SK-N-SH (cell line): Measurements from ENCODE around the gene VDAC1. TPM values are rescaled to one million over a fixed set of nuclear protein-coding genes. Genes with fewer than 3 reads are reported as not detected.

Source experiments
- CTCF ChIA-PET: fragments of 300-600, 350-600 bp; formaldehyde crosslinking; extraction: SDS; loops from one replicate; lab custom pipeline; 2021; lab: Yijun Ruan, JAX
- POLR2A ChIA-PET: fragments of 350-600 bp; sonication (Branson Sonifier 250); formaldehyde crosslinking; extraction: SDS; loops from one replicate; lab custom pipeline; 2020; ENCODE audit warnings: antibody characterized with exemption, inconsistent platforms; lab: Yijun Ruan, JAX
- DNase-seq: peaks from one replicate; pipeline ENCODE4 v3.0.0; 2012
- H2AFZ ChIP-seq: fragments of 200-600 bp; sonication (generic); 2 replicates; pipeline ENCODE4 v1.8.1; 2016; ENCODE audit warnings: antibody characterized with exemption, mild to moderate bottlenecking, low read depth
- H3F3A ChIP-seq: fragments of 200-600 bp; sonication (generic); replicated peaks from 2 replicates; pipeline ENCODE3; 2016; ENCODE audit warnings: antibody characterized with exemption, mild to moderate bottlenecking; ENCODE audit not compliant: insufficient read depth
- H3K27ac ChIP-seq, 2 experiments: fragments of 200-500 bp in 1 of 2; fragments of 200-600 bp in 1 of 2; sonication (Bioruptor generic) in 1 of 2; sonication (generic), shearing (Covaris generic) in 1 of 2; 2 replicates each; pipeline versions ENCODE4 v1.5.1 to v1.6.1; 2014 to 2016; ENCODE audit warnings: low read depth in 2 of 2, inconsistent platforms in 1 of 2, low read length in 1 of 2, mild to moderate bottlenecking in 1 of 2, mixed read lengths in 1 of 2
- H3K27me3 ChIP-seq: fragments of 200-600 bp; sonication (generic), shearing (Covaris generic); 2 replicates; pipeline ENCODE4 v1.6.1; 2016; ENCODE audit warnings: mixed run types; ENCODE audit not compliant: insufficient read depth
- H3K36me3 ChIP-seq, 2 experiments: fragments of 200-500 bp in 1 of 2; fragments of 200-600 bp in 1 of 2; sonication (Bioruptor generic) in 1 of 2; sonication (generic) in 1 of 2; replicated peaks in 1 of 2; 2 replicates each; pipeline versions ENCODE3 to v1.5.1; 2014 to 2016; ENCODE audit warnings: low read length in 1 of 2, mild to moderate bottlenecking in 1 of 2; ENCODE audit not compliant: insufficient read depth in 2 of 2, control insufficient read depth in 1 of 2
- H3K4me1 ChIP-seq, 2 experiments: fragments of 200-500 bp in 1 of 2; fragments of 200-600 bp in 1 of 2; sonication (Bioruptor generic) in 1 of 2; sonication (generic), shearing (Covaris generic) in 1 of 2; 2 replicates each; pipeline versions ENCODE4 v1.5.1 to v1.6.1; 2014 to 2016; ENCODE audit warnings: low read depth in 1 of 2, low read length in 1 of 2, mixed run types in 1 of 2; ENCODE audit not compliant: insufficient read depth in 2 of 2, control insufficient read depth in 1 of 2
- H3K4me2 ChIP-seq: fragments of 200-600 bp; sonication (generic), shearing (Covaris generic); 2 replicates; pipeline ENCODE4 v1.6.1; 2017; ENCODE audit warnings: mixed run types
- H3K4me3 ChIP-seq, 2 experiments: fragments of 200-500 bp in 1 of 2; fragments of 200-600 bp in 1 of 2; sonication (Bioruptor generic) in 1 of 2; sonication (generic), shearing (Covaris generic) in 1 of 2; 2 replicates each; pipeline versions ENCODE4 v1.5.1 to v1.8.1; 2014 to 2016; ENCODE audit warnings: low read depth in 2 of 2, inconsistent platforms in 1 of 2, low read length in 1 of 2, mild to moderate bottlenecking in 1 of 2, mixed read lengths in 1 of 2, moderate library complexity in 1 of 2
- H3K79me2 ChIP-seq: fragments of 200-600 bp; sonication (generic); 2 replicates; pipeline ENCODE4 v1.8.1; 2017; ENCODE audit warnings: mild to moderate bottlenecking; ENCODE audit not compliant: insufficient read depth
- H3K9ac ChIP-seq: fragments of 200-600 bp; sonication (generic); 2 replicates; pipeline ENCODE4 v1.6.1; 2017; ENCODE audit warnings: mixed run types
- H3K9me2 ChIP-seq: fragments of 200-600 bp; sonication (generic); 2 replicates; pipeline ENCODE4 v1.6.1; 2017; ENCODE audit warnings: mixed run types
- H3K9me3 ChIP-seq: fragments of 200-600 bp; sonication (generic); 2 replicates; pipeline ENCODE4 v1.6.1; 2017; ENCODE audit warnings: mixed run types, mild to moderate bottlenecking, moderate library complexity
- H4K20me1 ChIP-seq: fragments of 200-600 bp; sonication (generic); 2 replicates; pipeline ENCODE4 v1.6.1; 2017; ENCODE audit warnings: mild to moderate bottlenecking, mixed run types; ENCODE audit not compliant: insufficient read depth
- CHD2 ChIP-seq: fragments of 150-350 bp; IDR thresholded peaks from 2 replicates; pipeline ENCODE4 v1.6.1; 2018; ENCODE audit warnings: low read length; ENCODE audit not compliant: partially characterized antibody
- EP300 ChIP-seq, 2 experiments: IDR thresholded peaks; 2 replicates each; pipeline versions ENCODE4 v1.4.0 to v1.6.1; 2012; ENCODE audit warnings: borderline replicate concordance in 1 of 2, low read depth in 1 of 2, low read length in 1 of 2
- FOXJ3 ChIP-seq: sonication (generic); formaldehyde crosslinking; IDR thresholded peaks from 2 replicates; pipeline ENCODE4 v1.5.1; 2020; ENCODE audit warnings: mild to moderate bottlenecking, missing genetic modification reagents
- GATA2 ChIP-seq: sonication (generic); formaldehyde crosslinking; IDR thresholded peaks from 2 replicates; pipeline ENCODE4 v1.5.0; 2020; ENCODE audit warnings: mild to moderate bottlenecking, missing genetic modification reagents
- JUND ChIP-seq: IDR thresholded peaks from 2 replicates; pipeline ENCODE4 v1.4.0; 2012
- NFIC ChIP-seq: IDR thresholded peaks from 2 replicates; pipeline ENCODE4 v1.4.0; 2012; ENCODE audit warnings: borderline replicate concordance
- NRF1 ChIP-seq: IDR thresholded peaks from 2 replicates; pipeline ENCODE4 v1.6.1; 2012; ENCODE audit warnings: low read depth, mild to moderate bottlenecking, low read length
- POLR2AphosphoS5 ChIP-seq: IDR thresholded peaks from 2 replicates; pipeline ENCODE4 v1.6.1; 2012; ENCODE audit warnings: low read depth, low read length
- TEAD4 ChIP-seq: IDR thresholded peaks from 2 replicates; pipeline ENCODE4 v1.4.0; 2012; ENCODE audit warnings: mild to moderate bottlenecking, borderline replicate concordance; ENCODE audit not compliant: insufficient read depth
- WGBS: methylation state at CpG from one replicate; pipeline ENCODE4 v1.1.6; 2017; ENCODE audit warnings: low lambda C conversion rate; 5-methylcytosine and 5-hydroxymethylcytosine counted together
- polyA plus RNA-seq, 3 experiments: library from polyadenylated mRNA; depleted of rRNA; stranded (reverse); fragments of >200 nt; gene quantifications; 2 replicates each; pipeline ENCODE4 v1.2.3, GENCODE V29; 2012
- TF ChIP-seq, protein P1 (sequence below): IDR thresholded peaks from 2 replicates; pipeline ENCODE4 v1.4.0; 2012; ENCODE audit warnings: low read depth, borderline replicate concordance
- TF ChIP-seq, protein P2 (sequence below): IDR thresholded peaks from 2 replicates; pipeline ENCODE4 v1.6.1; 2012; ENCODE audit warnings: mild to moderate bottlenecking, low read depth, low read length, moderate library complexity
- TF ChIP-seq, protein P3 (sequence below): fragments of 150-350 bp; IDR thresholded peaks from 2 replicates; pipeline ENCODE4 v1.6.1; 2016; ENCODE audit warnings: mild to moderate bottlenecking, low read depth, low read length
- TF ChIP-seq, protein P4 (sequence below): fragments of 200-600 bp; sonication (generic); IDR thresholded peaks from 2 replicates; pipeline ENCODE4 v1.6.1; 2017; ENCODE audit warnings: antibody characterized with exemption, mild to moderate bottlenecking, moderate library complexity

The VDAC1 gene
- polyA plus RNA-seq, 1 of the 3 experiments (the other 2 are of a cell fraction): 166 TPM

DNA sequence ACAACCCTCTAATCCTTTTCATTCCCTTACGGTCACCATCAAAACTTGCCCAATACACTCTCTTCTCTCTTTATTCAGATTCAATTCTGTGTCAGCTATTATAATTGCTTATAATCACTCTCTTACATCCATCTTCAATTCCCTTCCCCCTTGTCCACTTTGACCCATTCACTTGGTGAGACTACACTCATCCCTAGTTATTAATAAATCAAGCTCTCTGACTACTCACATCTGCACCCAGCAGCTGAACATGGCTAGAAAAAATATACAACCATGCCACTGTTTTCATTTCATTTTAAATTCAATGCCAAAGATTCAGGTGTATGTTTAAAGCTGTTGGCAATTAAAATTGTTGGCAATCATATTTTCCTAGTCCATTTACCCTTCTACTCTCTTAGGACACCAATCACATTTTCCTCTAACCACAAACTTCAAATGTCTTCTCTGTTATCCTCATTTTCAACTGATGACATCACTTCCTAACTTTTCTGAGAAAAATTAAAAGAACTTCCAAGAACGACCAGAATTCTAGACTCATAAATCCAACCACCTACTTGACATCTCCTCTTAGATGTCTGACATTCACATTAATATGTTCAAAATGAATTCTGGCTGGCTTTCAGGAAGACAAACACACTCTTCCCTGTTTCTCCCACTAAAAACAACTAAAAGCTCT, 41.8 kb downstream of the VDAC1 start (continued):
- TF ChIP-seq, protein P1, sequence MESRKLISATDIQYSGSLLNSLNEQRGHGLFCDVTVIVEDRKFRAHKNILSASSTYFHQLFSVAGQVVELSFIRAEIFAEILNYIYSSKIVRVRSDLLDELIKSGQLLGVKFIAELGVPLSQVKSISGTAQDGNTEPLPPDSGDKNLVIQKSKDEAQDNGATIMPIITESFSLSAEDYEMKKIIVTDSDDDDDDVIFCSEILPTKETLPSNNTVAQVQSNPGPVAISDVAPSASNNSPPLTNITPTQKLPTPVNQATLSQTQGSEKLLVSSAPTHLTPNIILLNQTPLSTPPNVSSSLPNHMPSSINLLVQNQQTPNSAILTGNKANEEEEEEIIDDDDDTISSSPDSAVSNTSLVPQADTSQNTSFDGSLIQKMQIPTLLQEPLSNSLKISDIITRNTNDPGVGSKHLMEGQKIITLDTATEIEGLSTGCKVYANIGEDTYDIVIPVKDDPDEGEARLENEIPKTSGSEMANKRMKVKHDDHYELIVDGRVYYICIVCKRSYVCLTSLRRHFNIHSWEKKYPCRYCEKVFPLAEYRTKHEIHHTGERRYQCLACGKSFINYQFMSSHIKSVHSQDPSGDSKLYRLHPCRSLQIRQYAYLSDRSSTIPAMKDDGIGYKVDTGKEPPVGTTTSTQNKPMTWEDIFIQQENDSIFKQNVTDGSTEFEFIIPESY: no peak
- no peak for TF ChIP-seq EP300 (IDR thresholded peaks at IDR 0.05; ENCODE audit: borderline replicate concordance in 1 of 2, low read depth in 1 of 2, low read length in 1 of 2)
- TF ChIP-seq, protein P2, sequence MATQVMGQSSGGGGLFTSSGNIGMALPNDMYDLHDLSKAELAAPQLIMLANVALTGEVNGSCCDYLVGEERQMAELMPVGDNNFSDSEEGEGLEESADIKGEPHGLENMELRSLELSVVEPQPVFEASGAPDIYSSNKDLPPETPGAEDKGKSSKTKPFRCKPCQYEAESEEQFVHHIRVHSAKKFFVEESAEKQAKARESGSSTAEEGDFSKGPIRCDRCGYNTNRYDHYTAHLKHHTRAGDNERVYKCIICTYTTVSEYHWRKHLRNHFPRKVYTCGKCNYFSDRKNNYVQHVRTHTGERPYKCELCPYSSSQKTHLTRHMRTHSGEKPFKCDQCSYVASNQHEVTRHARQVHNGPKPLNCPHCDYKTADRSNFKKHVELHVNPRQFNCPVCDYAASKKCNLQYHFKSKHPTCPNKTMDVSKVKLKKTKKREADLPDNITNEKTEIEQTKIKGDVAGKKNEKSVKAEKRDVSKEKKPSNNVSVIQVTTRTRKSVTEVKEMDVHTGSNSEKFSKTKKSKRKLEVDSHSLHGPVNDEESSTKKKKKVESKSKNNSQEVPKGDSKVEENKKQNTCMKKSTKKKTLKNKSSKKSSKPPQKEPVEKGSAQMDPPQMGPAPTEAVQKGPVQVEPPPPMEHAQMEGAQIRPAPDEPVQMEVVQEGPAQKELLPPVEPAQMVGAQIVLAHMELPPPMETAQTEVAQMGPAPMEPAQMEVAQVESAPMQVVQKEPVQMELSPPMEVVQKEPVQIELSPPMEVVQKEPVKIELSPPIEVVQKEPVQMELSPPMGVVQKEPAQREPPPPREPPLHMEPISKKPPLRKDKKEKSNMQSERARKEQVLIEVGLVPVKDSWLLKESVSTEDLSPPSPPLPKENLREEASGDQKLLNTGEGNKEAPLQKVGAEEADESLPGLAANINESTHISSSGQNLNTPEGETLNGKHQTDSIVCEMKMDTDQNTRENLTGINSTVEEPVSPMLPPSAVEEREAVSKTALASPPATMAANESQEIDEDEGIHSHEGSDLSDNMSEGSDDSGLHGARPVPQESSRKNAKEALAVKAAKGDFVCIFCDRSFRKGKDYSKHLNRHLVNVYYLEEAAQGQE: no peak
- no peak for TF ChIP-seq TEAD4
- TF ChIP-seq, protein P3, sequence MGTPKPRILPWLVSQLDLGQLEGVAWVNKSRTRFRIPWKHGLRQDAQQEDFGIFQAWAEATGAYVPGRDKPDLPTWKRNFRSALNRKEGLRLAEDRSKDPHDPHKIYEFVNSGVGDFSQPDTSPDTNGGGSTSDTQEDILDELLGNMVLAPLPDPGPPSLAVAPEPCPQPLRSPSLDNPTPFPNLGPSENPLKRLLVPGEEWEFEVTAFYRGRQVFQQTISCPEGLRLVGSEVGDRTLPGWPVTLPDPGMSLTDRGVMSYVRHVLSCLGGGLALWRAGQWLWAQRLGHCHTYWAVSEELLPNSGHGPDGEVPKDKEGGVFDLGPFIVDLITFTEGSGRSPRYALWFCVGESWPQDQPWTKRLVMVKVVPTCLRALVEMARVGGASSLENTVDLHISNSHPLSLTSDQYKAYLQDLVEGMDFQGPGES: no peak
- no peak for TF ChIP-seq GATA2 (CRISPR knock-in tag)
- peak; percentile 17; the same call in 1 of the 2 replicates for TF ChIP-seq JUND
- TF ChIP-seq, all 33 proteins: peak for 3

DNA sequence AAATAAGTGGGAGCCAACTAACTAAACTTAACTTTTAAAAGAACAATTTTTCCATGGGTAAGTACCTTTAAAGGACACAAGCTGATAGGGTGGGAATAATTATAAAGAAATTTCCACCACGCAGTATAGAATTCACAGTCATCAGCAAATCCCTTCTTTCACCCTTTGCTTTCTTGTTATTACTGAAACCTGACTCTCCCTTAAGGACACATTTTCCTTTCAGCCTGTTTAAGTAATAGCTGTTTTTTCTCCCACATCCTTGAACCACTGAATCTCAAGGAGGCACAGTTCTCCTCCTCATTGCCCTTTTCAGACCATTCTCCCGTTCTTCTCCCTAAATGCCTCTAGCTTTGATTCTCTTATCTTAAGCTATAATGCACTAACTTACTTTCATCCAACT, 42.6 kb downstream of the VDAC1 start:
- peaks cover 86% of the 10 kb centered on the region for H3K79me2 ChIP-seq

More for the DNA sequence above, 42.6 kb downstream of the VDAC1 start:
- H3K9me3 ChIP-seq: peaks cover 3% of the 10 kb centered on the region; the same call in 1 of the 2 replicates
- no peak overlapping the region for H3K9ac ChIP-seq
- ChIA-PET CTCF (interaction anchor here (1.4 to 1.9 kb wide), 2 partner anchors 17 kb away, joined by 6 to 11 read pairs; no protein-coding TSS in a partner anchor), POLR2A (no interaction called here)
- TF ChIP-seq POLR2AphosphoS5: no peak
- TF ChIP-seq CHD2: no peak
- no peak for TF ChIP-seq NFIC
- TF ChIP-seq NRF1: no peak
- TF ChIP-seq, protein P4, sequence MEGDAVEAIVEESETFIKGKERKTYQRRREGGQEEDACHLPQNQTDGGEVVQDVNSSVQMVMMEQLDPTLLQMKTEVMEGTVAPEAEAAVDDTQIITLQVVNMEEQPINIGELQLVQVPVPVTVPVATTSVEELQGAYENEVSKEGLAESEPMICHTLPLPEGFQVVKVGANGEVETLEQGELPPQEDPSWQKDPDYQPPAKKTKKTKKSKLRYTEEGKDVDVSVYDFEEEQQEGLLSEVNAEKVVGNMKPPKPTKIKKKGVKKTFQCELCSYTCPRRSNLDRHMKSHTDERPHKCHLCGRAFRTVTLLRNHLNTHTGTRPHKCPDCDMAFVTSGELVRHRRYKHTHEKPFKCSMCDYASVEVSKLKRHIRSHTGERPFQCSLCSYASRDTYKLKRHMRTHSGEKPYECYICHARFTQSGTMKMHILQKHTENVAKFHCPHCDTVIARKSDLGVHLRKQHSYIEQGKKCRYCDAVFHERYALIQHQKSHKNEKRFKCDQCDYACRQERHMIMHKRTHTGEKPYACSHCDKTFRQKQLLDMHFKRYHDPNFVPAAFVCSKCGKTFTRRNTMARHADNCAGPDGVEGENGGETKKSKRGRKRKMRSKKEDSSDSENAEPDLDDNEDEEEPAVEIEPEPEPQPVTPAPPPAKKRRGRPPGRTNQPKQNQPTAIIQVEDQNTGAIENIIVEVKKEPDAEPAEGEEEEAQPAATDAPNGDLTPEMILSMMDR: no peak
- no peak for TF ChIP-seq FOXJ3
- H3K4me3 ChIP-seq: no peak overlapping the region
- H4K20me1 ChIP-seq: peaks cover 11% of the 10 kb centered on the region
- H3F3A ChIP-seq: peaks cover 26% of the 10 kb centered on the region
- H3K4me1 ChIP-seq: peaks cover 2 to 24% of the 10 kb centered on the region in 2 experiments; a peak in 3 of 4 replicates
- H3K27me3 ChIP-seq: no peaks in the 10 kb centered on the region
- H3K36me3 ChIP-seq: peaks cover 23 to 34% of the 10 kb centered on the region in 2 experiments
- no peak for DNase-seq
- H3K9me2 ChIP-seq: no peaks in the 10 kb centered on the region
- no peak overlapping the region for H2AFZ ChIP-seq
- H3K27ac ChIP-seq: peak overlapping the region in 1 of 2 experiments; percentile 66; a peak in 1 of 4 replicates
- peak overlapping the region; percentile 27; the same call in 1 of the 2 replicates for H3K4me2 ChIP-seq
- WGBS: 97% methylated on average over 2 of the region's 2 CpGs
